CD4-positive, alpha-beta T cell (primary cell): ENCODE results near the gene SLC34A1. TPM values are rescaled to one million over a fixed set of nuclear protein-coding genes. Genes with fewer than 3 reads are reported as not detected.

Experiments used
- ATAC-seq: fragments of 200-7000 bp; cut with Tn5 transposase; one replicate; pipeline ENCODE4 v1.10.0; 2022; ENCODE audit warnings: mild to moderate bottlenecking; ENCODE audit not compliant: poor library complexity
- CTCF ChIA-PET: fragments of 350-600 bp; sonication (Branson Sonifier 250); formaldehyde crosslinking; loops from one replicate; lab custom pipeline; 2021; ENCODE audit warnings: antibody characterized with exemption, inconsistent platforms; lab: Charles Lee
- POLR2A ChIA-PET: fragments of 350-600 bp; sonication (Branson Sonifier 250); formaldehyde crosslinking; loops from one replicate; lab custom pipeline; 2021; ENCODE audit warnings: antibody characterized with exemption, inconsistent platforms; lab: Charles Lee
- DNase-seq, 14 experiments: peaks; one replicate each; pipeline ENCODE4 v3.0.0-alpha.2; 2013 to 2020; ENCODE audit warnings: mixed read lengths in 2 of 14
- H3K27ac ChIP-seq, 2 donors: one replicate each; pipeline versions ENCODE4 v1.5.1 to v1.7.0; 2013; ENCODE audit warnings: low read length in 2 of 2, low read depth in 1 of 2, mild to moderate bottlenecking in 1 of 2
- H3K27me3 ChIP-seq, 2 experiments: 1 replicate in 1 of 2; 2 replicates in 1 of 2; pipeline versions ENCODE4 v1.6.1 to v1.7.0; 2013; ENCODE audit warnings: low read length in 2 of 2, control low read depth in 1 of 2, mild to moderate bottlenecking in 1 of 2, moderate library complexity in 1 of 2; ENCODE audit not compliant: insufficient read depth in 2 of 2, control insufficient read depth in 1 of 2
- H3K36me3 ChIP-seq: one replicate; pipeline ENCODE4 v1.6.1; 2013; ENCODE audit warnings: low read length, control low read depth; ENCODE audit not compliant: insufficient read depth
- H3K4me1 ChIP-seq: one replicate; pipeline ENCODE4 v1.6.1; 2013; ENCODE audit warnings: low read length, control low read depth; ENCODE audit not compliant: insufficient read depth
- H3K4me3 ChIP-seq: one replicate; pipeline ENCODE4 v1.5.1; 2013; ENCODE audit warnings: mild to moderate bottlenecking, low read length, moderate library complexity
- H3K9me3 ChIP-seq, 2 experiments: 1 replicate in 1 of 2; 2 replicates in 1 of 2; pipeline versions ENCODE4 v1.6.1 to v1.7.0; 2013; ENCODE audit warnings: low read length in 2 of 2, mild to moderate bottlenecking in 2 of 2, control low read depth in 1 of 2, moderate library complexity in 1 of 2; ENCODE audit not compliant: control insufficient read depth in 1 of 2, insufficient read depth in 1 of 2
- H3K27ac Mint-ChIP-seq: one replicate; pipeline ENCODE4 v1.8.0; 2020; ENCODE audit warnings: mixed read lengths
- H3K27me3 Mint-ChIP-seq: one replicate; pipeline ENCODE4 v1.8.0; 2021; ENCODE audit warnings: mixed read lengths
- H3K36me3 Mint-ChIP-seq: one replicate; pipeline ENCODE4 v1.8.0; 2021; ENCODE audit warnings: low read depth, mixed read lengths
- H3K4me1 Mint-ChIP-seq: one replicate; pipeline ENCODE4 v1.8.0; 2021; ENCODE audit warnings: low read depth, mixed read lengths
- H3K4me3 Mint-ChIP-seq: one replicate; pipeline ENCODE4 v1.8.0; 2020; ENCODE audit warnings: mild to moderate bottlenecking, mixed read lengths
- H3K9me3 Mint-ChIP-seq: one replicate; pipeline ENCODE4 v1.8.0; 2020; ENCODE audit warnings: mixed read lengths
- CTCF ChIP-seq: fragments of 200-600 bp; IDR thresholded peaks from one replicate; pipeline ENCODE4 v1.8.0; 2022; ENCODE audit warnings: antibody characterized with exemption, mild to moderate bottlenecking
- intact Hi-C, 2 experiments: fragments of 100-400 bp; cut with DNase I in 1 of 2; cut with micrococcal nuclease in 1 of 2; formaldehyde crosslinking; loops; one replicate each; pipeline versions ENCODE4 v1.15.1 to v1.9.0; 2023 to 2025; cut with DNase I, micrococcal nuclease
- total RNA-seq, 174 experiments: library from RNA in 2 of 174; stranded (reverse) in 2 of 174; gene quantifications; one replicate each; pipeline ENCODE4 v1.2.3 and lab custom pipeline; 2021 to 2026

Gene SLC34A1
- total RNA-seq, 2 experiments from 2014 or later, result not detected

DNA sequence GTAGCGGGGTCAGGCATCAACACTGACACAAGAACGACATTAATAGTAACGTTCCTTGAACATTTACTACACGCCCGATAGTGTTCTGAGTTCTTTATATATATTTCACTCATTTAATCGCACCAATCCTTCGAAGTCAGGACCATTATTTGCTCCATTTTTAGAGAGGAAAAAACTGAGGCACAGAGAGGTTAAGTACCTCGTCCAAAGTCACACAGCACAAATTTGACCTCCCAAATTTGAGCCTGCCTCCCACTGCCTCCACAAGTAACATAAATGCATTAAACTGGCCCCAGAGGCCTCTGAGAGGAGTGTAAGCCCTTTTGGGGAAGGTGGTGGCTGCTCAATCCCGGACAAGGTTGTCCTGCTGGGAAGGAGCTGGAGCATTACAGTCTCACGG lies 20.7 kb upstream of the SLC34A1 start:
- no peak for DNase-seq
- H3K36me3 ChIP-seq, result peaks cover 58% of the 10 kb centered on the region
- H3K27me3 ChIP-seq, result no peaks in the 10 kb centered on the region
- no peaks in the 10 kb centered on the region for H3K9me3 ChIP-seq
- Mint-ChIP-seq H3K36me3 (peaks cover 64% of the 10 kb centered on the region), H3K27ac (peak overlapping the region; percentile 76), H3K4me1 (peaks cover 67% of the 10 kb centered on the region), H3K27me3 (no peaks in the 10 kb centered on the region), H3K9me3 (no peaks in the 10 kb centered on the region), H3K4me3 (peak overlapping the region; percentile 38)
- no peak for TF ChIP-seq CTCF
- CTCF ChIA-PET, result no interaction called here
- no peak for ATAC-seq
- peak overlapping the region; percentile 61 for H3K4me3 ChIP-seq
- peaks cover 82% of the 10 kb centered on the region for H3K4me1 ChIP-seq
- intact Hi-C loops, result loop anchor here in 1 of 2 experiments (5.0 kb wide), 1 partner anchor 51 kb away; the partner anchor contains the start of gene MXD3
- POLR2A ChIA-PET, result interaction anchor here (1.0 to 1.3 kb wide), 5 partner anchors 9 to 85 kb away, joined by 3 to 5 read pairs (median 4); partner anchors contain the start of genes LMAN2 and SLC34A1
- H3K27ac ChIP-seq, result peak overlapping the region in 1 of 2 donors; percentile 82

DNA sequence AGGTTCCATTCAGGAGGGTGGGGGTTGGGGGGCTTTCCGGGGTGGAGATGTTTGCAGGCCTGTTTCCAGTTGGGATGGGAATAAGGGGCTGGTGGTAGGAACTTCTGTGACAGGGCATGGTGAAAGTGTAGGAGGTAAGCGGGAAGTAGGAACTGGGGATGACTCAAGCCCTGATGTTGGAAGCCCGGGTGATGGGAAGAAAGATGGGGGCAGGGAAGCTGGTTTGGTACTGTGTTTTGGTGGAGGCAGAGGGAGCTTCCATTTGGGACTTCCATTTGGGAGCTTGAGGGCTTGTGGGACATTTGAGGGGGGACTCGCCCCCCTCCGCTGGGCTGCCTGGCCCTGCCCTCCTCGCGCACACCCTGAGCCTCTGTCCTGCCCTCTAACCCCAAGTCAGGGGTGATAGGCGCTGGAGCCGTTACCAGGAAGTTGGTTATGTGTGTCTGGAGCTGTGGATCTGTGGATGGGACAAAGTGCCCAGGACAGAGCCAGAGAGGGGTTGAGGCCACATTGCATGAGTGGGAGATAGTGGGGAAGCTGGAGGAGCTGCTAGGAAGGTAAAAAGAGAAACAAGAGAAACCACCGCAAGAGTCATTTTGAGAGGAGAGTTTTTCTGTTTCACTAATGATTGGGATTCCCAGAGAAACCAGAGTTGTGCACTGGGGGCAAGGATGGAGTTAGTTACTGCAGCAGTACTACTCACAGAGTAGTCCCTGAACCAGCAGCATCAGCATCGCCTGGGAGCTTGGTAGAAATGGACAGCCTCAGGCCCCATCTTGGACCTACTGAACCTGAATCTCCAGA lies 19.9 kb upstream of the SLC34A1 start:
- Mint-ChIP-seq H3K27me3 (no peaks in the 10 kb centered on the region), H3K9me3 (no peaks in the 10 kb centered on the region), H3K4me1 (peaks cover 67% of the 10 kb centered on the region), H3K4me3 (peak overlapping the region; percentile 65), H3K36me3 (peaks cover 65% of the 10 kb centered on the region), H3K27ac (peak overlapping the region; percentile 76)
- ChIA-PET POLR2A (interaction anchor here (1.0 to 1.3 kb wide), 5 partner anchors 8 to 84 kb away, joined by 3 to 5 read pairs (median 4); partner anchors contain the start of genes LMAN2 and SLC34A1), CTCF (interaction anchor here (1.6 kb wide), 1 partner anchor 26 kb away, joined by 3 read pairs; no protein-coding TSS in a partner anchor)
- H3K9me3 ChIP-seq, result no peaks in the 10 kb centered on the region
- peaks cover 82% of the 10 kb centered on the region for H3K4me1 ChIP-seq
- peaks cover 66% of the 10 kb centered on the region for H3K36me3 ChIP-seq
- ATAC-seq (no peak), DNase-seq (peak in 1 of 14 experiments; percentile 16)
- peak overlapping the region; percentile 22 to 29 for H3K27ac ChIP-seq
- H3K4me3 ChIP-seq, result no peak overlapping the region
- H3K27me3 ChIP-seq, result no peaks in the 10 kb centered on the region
- intact Hi-C loops, result loop anchor here in 1 of 2 experiments (5.0 kb wide), 1 partner anchor 52 kb away; the partner anchor contains the start of gene MXD3
- TF ChIP-seq CTCF, result no peak

DNA sequence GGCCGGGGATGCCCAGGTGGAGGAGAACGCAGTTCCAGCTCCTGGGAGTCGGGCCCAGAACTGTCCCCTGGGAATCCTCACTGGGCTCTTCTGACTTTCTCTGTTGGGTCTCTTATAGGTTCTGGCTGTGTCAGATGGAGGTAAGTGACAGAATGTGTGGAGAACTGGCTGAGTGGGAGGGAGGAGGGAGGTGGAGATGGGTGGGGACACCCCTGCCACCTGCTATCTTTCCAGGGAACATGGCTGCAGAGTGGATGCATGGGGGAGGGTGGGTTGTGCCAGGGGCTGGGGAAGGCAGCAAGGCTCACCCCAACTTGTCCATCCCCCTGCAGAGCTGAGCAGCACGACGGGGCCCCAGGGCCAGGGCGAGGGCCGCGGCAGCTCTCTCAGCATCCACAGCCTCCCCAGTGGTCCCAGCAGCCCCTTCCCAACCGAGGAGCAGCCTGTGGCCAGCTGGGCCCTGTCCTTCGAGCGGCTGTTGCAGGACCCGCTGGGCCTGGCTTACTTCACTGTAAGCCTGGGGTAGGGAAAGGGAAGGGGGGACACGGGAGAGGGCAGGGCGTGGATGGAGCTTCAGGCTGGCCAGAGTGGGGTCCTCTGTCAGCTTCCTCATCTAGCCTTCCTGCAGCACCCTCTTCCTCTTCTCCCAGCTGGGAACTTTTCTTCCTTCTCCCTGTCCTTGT lies 18.2 kb upstream of the SLC34A1 start:
- ChIA-PET CTCF (no interaction called here), POLR2A (interaction anchor here (0.7 kb wide), 1 partner anchor 8 kb away, joined by 3 read pairs; no protein-coding TSS in a partner anchor)
- no peaks in the 10 kb centered on the region for H3K9me3 Mint-ChIP-seq
- H3K4me1 Mint-ChIP-seq, result peaks cover 61% of the 10 kb centered on the region
- no peak overlapping the region for H3K27ac Mint-ChIP-seq
- no peak overlapping the region for H3K4me3 Mint-ChIP-seq
- peaks cover 82% of the 10 kb centered on the region for H3K4me1 ChIP-seq
- H3K36me3 ChIP-seq, result peaks cover 68% of the 10 kb centered on the region
- H3K4me3 ChIP-seq, result no peak overlapping the region
- TF ChIP-seq CTCF, result no peak
- H3K27me3 Mint-ChIP-seq, result no peaks in the 10 kb centered on the region
- H3K27ac ChIP-seq, result peak overlapping the region in 1 of 2 donors; percentile 15
- H3K27me3 ChIP-seq, result no peaks in the 10 kb centered on the region
- intact Hi-C loops, result no loop called here
- peak in 1 of 14 experiments; percentile 19 for DNase-seq
- no peak for ATAC-seq
- peaks cover 68% of the 10 kb centered on the region for H3K36me3 Mint-ChIP-seq
- H3K9me3 ChIP-seq, result no peaks in the 10 kb centered on the region
